AML-193 (cell line): ENCODE data around the gene DOCK6.

ENCODE experiments used
- DNase-seq, 2 experiments: peaks; one replicate each; lab custom pipeline; 2025; lab: John Stamatoyannopoulos, UW

Gene DOCK6

DNA sequence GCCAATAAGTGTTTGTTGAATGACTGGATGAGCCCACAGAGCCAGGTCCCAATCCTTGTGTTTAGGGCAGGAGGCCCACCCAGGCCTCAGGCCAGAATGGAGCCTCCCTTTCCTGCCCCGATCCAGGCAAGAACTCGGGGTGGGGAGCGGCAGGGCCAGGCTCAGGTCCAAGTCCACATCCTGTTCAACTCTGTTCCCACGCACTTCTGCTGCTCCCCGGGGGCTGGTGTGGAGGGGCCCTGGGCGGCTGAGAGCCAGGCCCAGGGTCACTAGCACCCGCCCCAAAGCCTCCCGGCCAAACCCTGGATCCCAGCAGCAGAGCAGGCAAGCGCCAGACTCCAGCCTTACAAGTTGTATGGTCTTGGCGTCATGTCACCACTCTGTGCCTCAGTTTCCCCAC is 14.9 kb downstream of the DOCK6 start:
- no peak for DNase-seq

DNA sequence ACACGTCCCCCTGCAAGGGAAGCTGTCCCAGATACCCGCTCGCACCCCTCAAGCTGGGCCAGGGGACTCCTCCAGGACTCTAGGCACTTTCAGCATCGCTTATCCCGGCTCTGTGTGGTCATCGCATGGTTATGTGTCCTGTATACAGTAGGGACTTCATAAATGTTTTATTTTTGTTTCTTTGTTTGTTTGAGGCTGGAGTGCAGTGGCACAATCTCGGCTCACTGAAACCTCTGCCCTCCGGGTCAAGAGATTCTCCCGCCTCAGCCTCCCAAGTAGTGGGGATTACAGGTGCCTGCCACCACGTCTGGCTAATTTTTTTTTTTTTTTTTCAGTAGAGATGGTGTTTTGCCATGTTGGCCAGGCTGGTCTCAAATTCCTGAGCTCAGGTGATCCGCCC is 15.4 kb downstream of the DOCK6 start:
- no peak for DNase-seq

DNA sequence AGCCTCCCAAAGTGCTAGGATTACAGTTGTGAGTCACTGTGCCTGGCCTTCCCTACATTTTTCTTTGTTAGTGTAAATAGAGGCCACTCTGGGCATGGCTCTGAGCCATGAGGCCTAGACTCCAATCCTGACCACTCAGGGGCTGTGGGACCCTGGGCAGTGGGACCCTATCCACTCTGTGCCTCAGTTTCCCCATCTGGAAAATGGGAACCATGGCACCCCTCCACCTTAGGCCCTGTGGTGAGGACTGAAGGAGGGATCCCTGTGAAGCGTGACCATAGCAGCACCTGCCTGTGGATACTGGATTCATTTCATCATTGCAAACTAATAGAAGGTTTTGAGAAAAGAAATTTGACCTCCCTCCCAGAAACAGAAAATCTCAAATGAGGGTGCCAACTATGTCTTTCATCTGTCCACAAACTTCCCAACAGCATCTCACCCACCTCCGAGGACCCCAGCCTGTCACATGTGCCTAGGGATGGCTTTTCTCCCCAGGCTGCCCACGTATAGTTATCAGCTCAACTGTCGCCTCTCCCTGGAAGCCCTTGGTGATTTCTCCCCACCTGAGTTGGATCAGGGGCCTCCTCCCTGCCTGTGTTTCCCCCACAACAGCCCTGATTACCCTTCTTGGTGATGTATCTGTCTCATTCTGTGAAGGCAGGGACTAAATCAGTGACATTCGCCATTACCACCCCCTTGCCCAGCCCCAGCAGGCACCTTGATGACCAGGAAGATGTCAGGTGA is 17.3 kb downstream of the DOCK6 start:
- no peak for DNase-seq

DNA sequence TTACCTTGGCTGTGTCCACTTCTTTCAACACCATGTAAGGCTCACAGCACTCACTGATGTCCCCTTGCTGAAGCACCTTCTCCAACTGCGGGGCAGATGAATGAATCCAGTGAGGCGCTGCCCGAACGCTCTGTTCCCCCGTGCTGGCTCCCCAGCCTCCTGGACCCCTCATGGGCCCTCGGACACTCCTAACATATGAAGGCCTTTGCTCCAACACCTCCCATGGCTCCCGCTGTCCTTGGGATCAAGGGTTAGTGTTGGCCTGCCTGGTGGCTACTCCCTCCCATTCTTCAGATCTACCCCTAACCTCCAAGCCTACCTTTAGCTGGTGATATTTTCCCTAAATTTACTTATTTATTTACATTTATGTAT is 18.5 kb downstream of the DOCK6 start:
- DNase-seq = no peak

DNA sequence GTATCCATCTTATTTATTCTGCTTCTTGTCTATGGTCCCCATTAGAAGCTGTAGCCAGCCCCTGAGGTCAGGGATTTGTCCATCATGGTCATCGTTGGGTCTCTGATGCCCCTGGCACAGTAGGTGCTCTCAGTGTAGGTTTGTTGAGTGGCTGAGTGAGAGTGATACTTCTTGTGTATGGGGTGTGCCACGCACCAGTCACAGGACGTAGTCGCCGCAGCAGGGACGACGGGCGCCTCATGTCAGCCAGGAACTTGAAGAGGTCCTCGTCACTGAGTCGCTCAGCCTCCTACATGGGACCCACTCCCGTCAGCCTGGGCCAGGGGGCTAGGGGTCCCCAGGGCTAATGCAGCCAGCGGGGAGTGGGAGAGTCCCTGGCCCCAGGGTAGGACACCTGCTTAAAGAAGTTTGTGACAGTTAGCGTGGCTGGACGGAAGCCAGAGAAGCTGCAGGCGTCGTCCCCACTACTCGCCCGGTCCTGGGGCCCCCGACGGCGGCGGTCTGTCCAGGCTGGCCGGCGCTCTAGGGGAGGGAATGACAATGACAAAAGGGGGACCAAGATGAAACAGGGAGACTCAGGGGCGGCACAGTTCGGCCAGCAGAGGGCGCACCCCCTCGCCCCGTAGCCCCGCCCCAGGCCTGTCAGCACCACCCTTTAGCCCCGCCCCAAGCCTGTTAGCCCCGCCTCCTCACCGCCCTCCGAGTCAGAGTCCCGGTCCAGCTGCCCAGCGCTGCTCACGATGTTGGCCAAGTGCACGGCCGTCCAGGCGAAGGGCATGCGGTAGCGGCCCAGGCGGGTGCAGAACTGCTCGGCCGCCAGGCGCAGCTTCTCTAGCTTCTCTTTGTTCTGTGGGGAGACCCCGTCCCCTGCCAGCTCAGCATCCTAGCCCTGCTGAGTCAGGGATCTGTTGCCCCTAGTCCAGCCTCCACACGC is 19.2 kb downstream of the DOCK6 start:
- DNase-seq = peak; percentile 33 to 60

DNA sequence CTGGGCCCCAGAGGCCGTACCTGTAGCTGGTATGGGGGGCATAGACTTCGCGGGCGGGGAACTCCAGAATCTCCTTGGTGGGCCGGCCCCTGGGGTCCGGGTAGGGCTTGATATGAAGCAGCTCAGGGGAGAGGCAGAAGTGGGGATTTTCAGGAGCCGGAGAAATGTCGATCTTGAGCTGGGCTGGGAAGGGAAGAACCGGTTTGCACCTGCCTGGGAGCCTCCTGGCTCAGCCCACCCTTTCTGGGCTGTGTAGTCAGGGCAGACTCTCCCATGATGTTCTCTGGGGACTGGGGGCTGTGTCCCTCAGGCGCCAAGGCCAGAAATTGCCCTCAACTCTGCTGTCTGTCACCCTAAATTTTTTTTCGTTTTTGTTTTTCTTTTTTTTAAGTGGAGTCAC is 20.3 kb downstream of the DOCK6 start:
- DNase-seq = no peak

DNA sequence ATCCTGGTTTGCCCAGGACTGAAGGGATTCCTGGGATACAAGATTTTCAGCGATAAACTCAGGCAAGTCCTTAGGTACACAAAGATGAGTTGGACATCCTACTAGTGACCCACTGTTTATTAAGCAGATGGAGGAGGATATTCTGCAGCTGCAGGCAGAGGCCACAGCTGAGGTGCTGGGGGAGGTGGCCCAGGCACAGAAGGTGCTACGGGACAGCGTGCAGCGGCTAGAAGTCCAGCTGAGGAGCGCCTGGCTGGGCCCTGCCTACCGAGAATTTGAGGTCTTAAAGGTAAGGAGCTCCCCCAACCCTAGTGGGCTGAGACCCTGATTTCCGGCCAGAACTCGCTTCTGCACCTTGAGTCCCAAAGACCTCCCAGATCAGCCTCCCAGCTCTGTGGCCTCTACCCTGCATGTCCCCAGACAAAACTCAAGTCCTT is 22.3 kb downstream of the DOCK6 start:
- DNase-seq = no peak

DNA sequence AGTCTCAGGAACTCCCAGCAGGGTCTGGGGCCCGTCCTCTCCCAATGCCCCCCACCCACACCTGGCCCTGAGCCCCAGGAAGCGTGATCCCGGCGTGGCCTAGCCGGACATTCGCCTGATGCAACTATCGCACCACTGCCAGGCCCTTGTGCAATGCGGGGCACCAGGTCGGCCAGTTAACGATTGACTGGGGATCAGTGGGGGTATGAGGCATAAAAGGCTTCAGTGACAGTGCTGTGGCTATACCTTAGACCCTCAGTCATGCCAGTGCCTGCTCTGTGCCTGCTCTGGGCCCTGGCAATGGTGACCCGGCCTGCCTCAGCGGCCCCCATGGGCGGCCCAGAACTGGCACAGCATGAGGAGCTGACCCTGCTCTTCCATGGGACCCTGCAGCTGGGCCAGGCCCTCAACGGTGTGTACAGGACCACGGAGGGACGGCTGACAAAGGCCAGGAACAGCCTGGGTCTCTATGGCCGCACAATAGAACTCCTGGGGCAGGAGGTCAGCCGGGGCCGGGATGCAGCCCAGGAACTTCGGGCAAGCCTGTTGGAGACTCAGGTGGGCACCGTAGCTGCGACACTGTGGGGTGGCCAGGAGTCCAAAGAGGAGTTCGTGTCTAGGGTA is 22.8 kb downstream of the DOCK6 start, which contains the start of gene ANGPTL8:
Gene ANGPTL8, plus strand, starts transcription at position 243 of the 624 bp plus-strand sequence. Its CDS starts 19 bp downstream, at position 262.
- DNase-seq = no peak

DNA sequence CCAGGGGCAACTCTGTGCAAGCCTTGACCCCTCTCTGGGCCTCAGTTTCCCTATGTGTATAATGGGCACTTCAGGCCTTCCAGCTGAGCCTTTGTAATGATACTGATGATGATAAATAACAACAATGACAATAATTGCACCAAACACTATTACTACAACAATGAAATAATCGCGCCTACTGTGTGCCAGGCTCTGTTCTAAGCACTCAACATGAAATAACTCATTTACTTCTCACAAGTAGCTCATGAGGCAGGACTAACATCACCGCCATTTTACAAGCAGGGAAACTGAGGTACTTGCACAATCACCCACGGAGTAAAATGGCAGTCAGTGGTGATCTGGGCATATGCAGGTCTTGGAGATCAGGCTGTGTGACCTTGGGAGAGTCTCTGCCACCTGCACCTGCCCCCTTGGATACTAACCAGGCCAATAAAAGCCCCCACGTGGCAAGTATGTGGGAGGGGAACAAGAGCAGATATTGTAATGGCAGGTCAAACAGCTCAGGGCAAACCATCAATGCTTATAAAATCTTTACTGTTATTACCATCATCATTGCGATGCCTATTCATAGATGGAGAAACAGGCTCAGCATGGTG is 23.4 kb downstream of the DOCK6 start:
- no peak for DNase-seq

DNA sequence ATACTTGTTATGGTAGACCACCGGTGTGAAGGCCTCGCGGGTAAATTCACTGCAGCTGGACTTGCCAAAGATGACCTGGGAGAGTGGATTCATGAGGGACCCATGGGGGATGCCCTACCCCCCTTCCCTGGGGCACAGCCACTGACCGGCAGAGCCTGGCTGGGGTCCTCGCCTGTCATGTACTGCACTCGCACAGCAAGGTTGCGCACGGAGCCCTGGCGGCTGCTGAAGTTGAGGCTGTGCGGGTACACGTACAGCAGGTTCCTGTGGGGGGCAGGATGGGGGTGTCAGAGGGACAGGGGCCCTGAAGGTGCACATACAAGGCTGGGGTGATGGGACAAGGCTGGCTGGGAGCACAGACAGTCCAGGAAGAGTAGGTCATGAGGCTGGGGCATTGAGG is 24.3 kb downstream of the DOCK6 start:
- no peak for DNase-seq

DNA sequence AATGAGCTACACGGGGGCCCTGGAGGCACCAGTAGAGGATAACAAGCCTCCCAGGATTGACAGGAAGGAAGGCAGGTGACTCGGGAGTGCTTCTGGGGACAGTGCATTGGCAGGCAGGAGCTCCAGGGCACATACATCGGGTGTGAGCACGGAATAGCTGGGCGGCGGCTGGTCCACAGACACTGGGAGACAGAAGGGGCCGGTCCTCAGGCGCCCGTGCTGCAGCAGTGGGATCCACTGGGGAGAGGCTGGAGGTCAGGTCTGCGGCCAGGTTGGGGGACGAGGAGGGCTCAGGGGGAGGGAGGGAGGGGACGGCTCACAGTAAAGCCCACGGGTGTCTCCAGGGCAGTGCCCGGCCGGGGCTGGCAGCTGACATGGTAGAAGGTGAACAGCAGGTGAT is 25.0 kb downstream of the DOCK6 start:
- DNase-seq = no peak

DNA sequence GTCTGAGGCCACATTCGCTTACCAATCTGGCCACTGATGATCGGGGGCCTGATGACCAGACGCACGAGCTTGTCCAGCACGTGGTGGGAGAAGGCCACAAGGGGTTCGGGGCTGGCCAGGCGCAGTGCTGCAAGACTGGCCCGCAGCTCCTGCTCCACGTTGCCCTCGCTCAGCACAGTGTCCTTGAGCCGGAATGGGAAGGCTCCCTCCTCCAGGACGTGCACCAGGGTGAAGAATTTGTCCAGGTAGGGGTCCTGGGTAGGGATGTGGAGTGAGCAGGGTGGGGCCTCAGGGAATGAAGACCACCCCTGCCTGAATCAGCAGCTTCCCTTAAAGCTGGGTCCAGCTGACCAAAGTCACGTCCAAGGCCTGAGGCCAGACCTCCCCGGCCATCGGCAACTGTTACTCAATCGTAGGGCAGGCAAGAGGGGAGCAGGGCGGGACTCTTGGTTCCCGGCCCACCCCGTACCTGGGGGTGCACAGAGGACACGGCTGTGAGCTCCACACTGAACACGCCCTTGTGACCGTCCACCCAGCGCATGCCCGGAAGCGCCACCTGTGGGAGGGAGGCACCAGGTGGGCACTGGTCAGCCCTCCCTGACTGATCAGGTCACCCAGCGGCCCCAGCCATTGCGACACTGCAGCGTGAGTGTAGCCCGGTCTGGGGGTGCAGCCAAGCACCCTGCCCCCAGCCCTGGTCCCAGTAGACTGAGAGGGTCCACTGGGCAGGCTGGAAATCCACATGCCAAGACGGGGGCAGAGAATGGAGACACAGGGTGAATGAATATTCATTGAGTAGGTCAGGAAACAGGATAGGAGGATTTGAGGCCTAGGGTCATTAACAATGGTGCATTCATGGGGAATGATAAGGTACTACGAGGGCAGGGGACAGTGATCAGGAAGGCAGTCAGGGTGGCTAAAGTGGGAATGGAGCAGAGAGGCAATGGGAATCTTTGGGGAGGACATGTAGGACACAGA is 25.7 kb downstream of the DOCK6 start:
- DNase-seq = no peak

DNA sequence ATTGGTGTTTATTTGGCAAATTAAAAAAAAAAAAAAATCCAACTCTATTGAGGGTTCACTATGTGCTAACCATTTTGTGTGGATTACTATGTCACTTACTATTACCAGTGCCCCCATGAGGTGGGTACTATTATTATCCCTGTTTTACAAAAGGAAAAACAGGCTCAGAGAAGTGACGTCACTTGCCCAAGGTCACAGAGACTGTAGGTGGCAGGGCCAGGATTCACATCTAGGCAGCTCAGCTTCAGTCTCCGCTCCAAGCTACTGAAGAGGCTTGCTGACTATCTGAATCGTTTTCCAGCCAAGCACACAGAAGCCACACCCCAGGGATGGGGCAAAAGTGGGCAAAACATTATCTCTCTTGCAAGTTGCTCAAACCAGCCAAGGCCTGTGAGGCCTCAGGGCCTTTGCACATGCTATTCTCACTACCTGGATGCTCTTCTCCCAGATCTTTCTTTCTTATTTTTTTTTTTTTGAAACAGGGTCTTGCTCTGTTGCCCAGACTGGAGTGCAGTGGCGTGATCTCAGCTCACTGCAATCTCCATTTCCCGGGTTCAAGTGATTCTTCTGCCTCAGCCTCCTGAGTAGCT is 27.7 kb downstream of the DOCK6 start:
- DNase-seq = no peak

DNA sequence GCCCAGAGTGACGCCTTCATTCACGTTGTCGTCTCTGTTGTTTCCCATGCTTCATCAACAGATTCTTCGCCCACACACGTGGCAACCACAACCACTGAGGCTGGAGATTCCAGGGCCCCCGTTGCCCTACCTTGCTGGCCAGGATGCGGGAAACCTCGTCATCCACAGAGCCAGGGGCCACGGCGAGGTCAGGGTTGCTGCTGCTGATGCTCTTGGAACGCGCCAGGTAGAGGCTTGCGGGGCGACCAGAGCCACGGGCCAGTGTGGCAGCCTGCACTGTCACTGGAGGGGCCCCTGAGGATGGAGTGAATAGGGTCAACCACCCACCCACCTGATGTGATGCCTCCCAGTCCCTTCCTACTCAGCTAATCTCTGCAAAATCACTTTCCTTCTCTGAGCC is 29.3 kb downstream of the DOCK6 start:
- no peak for DNase-seq

DNA sequence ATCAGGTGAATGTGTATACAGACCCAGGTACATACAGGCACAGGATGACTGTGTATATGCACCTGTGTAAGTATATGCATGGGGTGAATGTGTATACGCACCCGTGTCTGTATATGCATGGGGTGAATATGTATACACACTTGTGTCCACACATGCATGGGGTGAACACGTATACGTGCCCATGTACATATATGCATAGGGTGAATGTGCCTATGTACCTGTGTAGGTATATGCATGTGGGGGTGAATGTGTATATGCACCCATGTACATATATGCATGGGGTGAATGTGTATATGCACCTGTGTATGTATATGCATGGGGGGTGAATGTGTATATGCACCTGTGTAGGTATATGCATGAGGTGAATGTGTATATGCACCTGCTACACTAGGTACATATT is 29.8 kb downstream of the DOCK6 start:
- no peak for DNase-seq

DNA sequence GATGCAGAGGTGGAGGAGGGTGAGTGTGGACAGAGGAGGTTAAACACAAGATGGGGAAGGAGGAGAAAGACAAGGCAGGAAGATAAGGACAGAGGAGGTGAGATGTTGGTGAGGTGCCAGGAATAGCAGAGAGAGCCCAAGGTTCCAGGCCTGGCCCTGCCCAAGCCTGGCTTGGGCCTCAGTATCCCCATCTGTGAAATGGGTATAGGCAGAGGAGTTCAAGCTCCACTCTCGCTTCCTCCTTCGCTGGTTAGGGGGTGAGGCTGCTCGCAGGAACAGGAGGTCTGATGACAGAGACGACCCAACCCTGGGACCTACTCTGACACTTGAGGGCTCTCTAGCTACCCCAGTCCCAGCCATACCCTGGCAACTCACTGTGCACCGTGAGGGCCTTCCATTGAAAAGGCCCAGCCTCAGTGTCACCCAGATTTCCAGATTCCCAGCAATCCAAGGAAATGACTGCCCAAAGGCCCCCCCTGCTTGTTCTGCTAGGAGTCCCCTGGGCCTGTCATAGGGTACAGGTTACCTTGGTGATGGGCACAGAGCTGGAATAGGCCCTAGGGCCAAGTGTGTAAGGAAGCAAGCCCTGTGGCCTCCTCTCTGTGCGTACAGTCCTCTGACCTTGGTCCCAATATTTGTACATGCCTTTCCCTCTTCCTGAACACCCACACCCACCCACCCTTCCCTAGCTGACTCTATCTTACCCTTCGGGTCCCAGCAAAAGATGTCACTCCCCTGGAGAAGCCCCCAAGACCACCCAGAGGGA is 31.5 kb downstream of the DOCK6 start:
- DNase-seq = no peak

DNA sequence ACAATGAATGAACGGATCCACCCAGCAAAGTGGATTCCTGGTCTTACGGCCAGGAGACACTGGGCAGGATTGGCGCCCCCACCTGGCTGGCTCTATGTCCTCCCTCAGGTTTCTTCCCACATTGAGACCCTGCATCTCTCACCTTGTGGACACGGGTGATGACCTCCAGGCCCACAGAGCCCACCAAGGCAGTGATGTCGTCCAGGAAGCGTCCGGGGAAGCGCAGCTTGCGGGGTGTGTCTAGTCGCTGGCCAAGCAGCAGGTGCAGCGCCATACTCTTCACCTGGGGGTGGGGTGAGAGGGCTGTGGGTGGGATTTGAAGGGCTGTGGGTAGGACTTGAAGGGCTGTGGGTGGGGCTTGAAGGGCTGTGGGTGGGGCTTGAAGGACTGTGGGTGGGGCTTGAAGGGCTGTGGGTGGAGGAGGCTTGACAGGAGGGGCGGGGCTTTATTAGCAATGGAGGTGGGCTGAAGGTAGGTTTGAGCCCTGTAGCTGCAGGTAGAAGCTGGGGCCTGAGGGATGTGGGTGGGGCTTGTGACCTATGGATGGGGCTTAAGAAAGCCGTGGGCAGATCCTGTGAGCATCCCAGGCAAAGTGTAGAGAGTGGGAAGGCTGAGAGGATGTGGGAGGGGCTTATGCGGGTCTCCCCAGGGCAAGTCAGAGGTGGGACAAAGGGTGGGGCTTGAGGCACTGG is 35.0 kb downstream of the DOCK6 start:
- no peak for DNase-seq

DNA sequence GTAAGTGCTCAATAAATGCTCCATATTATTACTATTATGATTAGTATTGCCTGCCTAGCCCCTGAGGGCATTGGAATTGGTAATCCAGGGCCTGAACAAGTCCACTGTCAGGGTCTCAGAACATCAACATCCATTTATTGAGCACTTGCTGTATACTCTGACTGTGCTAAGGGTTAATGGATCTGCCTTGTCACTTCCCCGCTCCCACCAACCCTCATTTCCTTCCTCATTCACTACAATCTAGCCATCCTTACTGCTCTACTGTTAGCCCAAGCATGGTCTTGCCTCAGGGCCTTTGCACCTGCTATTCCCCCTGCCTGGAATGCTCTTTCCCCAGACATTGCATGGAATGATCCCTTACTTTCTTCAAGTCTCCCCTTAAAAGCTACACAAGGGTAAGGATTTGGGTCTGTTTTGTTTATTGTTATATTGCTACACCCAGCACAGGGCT is 35.6 kb downstream of the DOCK6 start:
- DNase-seq = no peak

DNA sequence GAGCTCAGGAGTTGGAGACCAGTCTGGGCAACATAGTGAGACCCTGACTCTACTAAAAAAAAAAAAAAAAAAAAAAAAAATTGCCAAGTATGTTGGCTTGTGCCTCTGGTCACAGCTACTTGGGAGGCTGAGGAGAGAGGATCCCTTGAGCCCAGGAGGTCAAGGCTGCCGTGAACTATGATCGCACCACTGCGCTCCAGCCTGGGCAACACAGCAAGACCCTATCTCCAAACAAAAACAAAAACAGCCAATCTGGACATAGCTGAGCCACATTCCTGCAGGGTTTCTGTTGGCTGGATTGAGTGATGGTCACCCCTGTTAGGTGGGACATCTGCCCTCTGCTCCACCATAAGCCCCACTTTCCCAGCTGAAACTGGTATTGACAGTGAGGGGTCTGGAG is 36.5 kb downstream of the DOCK6 start:
- DNase-seq = no peak
